ENCODE data around the gene FOXE3.
"Not testable (repeated sequence)": the region's sequence is repeated elsewhere in the genome, so short reads cannot be mapped to it uniquely, and the experiment has no call there.

The FOXE3 gene

DNA sequence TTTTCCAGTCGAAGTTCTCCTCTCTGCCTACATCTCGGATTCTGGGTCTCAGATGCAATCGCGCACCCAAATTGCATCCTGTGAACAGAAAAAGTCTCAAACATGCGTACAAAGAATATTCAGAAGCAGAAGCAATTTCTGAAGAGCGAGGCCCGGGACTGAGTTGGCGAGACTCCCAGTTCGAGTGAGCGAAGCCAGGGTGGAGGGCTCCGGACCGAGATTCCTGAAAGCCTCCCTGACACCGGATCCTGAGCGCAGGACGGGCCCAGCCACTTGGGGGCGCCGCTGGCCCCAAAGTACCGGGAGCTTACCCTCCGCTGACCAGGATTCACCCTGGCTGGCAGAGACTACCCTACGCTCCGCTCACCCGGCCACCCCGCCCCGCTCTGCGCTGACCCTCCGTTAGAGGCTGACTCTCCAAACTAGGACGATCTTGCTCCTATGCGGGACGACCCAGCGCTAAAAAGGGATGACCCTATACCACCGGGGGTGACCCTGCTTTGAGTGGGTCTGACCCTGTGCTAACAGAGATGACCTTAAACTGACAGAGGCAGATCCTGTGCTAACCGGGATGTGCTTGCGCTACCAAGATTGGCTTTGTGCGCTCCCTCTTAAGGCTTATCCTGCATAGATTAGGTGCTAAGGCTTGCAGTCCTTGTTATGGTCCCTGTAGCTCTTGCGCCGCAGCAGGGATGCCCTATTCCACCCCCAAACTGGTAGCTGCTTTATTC, 33.9 kb downstream of the FOXE3 start:
- no peak for DNase-seq (ENCODE audit: low read depth)

DNA sequence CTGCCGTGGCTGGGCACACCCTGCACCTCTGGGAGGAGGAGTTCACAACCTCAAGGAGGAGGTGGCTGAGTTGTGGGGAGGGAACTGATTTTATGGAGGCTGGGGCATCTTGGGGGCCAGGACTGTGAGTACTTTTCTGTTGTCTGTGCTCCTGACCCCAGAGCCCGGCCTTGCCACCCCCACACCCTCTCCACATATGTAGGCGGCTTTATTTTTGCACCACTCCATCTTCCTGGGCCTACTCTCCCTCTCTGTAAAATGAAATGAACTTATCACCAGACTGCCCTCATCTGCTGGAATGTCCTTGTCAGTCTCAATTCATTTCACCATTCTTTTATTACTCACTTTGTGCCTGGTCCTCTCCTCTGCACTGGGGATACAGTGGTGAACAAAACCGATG, 34.5 kb downstream of the FOXE3 start:
- no peak for DNase-seq (ENCODE audit: low read depth)

DNA sequence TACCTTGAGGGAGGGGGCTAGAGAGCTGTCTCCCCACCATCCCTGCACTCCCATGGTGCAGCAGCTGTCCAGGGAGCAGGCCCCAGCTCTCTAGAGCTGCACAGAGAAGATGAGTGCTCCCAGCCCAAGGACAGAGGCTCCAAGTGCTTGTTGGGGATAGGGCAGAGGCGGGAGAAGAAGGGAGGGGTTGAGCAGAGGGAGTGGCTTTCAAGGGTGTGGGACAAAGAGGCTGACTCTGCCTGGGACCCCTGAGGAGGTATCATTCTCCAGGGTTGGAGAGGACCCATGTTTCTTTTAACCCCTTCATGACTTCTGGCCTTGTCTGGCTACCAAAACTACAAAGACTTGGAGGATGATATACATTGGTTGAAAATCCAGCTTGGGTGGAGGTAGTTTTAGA, 36.3 kb downstream of the FOXE3 start:
- DNase-seq (ENCODE audit: low read depth): no peak

DNA sequence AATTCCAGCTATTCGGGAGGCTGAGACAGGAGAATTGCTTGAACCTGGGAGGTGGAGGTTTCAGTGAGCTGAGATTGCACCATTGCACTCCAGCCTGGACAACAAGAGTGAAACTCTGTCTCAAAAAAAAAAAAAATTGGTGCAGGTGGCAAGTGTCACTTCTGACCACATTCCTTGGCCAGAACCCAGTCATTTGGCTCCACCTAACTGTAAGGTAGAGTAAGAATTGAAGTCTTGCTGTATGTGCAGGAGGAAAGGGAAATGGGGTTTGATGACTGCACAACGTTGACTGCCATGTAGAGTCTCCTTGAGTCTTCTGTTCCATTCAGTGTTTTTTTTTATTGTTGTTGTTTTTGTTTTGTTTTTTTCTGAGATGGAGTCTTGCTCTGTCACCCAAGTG, 37.8 kb downstream of the FOXE3 start:
- DNase-seq (ENCODE audit: low read depth): not testable (repeated sequence)

DNA sequence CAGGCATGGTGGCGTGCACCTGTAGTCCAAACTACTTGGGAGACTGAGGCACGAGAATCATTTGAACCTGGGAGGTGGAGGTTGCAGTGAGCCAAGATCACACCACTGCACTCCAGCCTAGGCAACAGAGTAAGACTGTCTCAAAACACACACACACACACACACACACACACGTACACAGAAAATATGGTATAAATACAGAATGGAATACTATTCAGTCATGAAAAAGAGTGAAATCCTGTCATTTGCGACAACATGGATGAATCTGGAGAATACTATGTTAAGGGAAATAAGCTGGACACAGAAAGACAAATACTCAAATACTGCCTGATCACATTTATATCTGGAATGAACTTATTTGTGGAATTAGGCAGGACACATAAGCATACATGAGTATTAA, 40.2 kb downstream of the FOXE3 start:
- no peak for DNase-seq (ENCODE audit: low read depth)

DNA sequence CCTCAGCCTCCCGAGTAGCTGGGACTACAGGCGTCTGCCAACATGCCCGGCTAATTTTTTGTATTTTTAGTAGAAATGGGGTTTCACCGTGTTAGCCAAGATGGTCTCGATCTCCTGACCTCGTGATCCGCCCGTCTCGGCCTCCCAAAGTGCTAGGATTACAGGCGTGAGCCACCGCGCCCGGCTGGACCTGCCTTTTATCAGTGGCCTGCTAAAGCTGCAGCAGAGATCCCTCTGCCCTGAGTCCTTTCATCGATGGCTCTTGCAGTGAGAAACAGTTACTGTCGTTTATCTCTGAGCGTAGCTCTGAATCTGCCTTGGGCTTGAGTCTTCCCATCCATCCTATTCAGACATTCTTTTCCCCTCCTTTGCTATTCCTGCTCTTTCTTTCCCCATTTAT, 41.5 kb downstream of the FOXE3 start:
- DNase-seq (ENCODE audit: low read depth): not testable (repeated sequence)

DNA sequence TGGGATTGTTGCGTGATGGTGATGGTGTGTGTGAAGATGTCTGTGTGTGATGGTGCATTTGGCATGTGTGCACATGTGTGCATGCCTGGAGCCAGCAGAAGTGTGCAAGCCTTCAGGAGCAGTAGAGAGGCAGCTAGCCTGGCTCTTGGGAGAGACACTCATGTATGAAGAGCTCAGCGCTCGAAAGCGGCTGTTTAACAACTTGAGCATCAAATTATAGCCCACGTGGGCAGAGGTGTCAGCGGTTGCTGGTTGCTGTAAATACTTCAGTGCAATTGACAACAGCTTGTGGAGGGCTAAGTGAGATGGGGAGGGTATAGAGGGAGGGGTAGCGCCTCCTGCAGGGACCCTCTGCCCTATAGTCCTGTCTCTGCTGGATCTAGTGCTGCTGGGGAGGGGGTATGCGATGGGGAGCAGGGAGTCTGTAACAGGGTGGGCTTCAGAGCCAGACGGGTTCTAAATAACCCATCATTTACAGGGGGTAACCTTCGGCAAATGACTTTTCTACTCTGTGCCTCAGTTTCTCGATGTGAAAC, 43.2 kb downstream of the FOXE3 start:
- DNase-seq (ENCODE audit: low read depth): no peak

DNA sequence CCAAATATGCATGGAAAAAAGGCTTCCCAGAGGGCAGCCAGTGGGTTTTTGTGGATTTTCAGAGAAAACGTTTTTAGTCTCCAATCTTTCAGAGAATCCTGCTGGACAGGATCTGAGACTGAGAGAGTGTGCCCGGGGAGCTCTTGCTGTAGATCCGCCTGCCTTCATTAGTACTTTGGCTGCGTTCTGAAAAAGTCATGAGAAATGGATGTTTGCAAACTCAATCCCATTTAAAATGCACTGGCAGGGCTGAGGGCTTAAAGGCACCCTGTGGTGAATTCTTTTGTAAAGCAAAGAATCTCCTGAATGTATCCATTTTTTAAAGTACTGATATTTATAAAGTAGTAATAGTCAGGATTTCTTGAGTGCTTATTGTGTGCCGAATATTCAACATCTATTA, 44.0 kb downstream of the FOXE3 start:
- DNase-seq (ENCODE audit: low read depth): no peak

DNA sequence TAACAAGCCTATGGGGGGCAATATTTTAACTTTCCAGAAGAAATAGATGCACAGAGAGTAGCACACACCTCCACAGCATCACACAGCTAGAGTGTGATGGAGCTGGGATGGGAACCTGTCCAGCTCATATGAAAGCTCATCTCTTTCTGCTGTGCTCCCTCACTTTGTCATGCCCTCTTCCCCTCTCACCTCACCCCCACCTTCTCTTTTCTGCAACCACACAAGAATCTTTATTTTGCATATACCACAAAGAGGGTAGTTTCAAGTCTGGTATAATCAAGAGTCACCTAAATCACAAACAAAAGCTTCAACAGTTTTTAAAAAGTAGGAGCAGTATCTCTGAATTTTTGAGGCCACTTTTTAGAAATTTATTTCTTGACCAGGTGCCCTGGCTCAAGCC, 44.4 kb downstream of the FOXE3 start:
- DNase-seq (ENCODE audit: low read depth): no peak

DNA sequence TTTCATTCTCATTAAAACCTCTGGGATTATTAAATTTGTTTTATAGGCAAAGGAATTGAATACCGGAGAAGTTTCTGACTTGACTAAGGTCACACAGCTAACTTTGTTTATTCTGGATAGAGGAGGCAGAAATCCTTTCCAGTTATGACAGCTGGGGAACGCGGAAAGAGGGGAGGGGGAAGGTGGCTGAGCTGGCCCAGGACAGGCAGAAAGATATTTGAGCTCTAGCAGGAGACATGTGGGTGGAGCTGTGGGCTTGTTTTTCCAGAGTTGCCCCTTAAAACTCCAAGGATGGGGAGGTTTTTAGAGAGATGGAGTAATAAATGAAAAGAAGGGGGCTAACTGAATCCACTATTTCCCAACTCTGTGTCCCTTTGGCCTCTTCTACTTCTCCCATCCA, 49.5 kb downstream of the FOXE3 start:
- no peak for DNase-seq (ENCODE audit: low read depth)
